Nephron (organoid): ENCODE data around the gene ZSCAN16.
A peak's percentile ranks its signal among the peaks of the same experiment; 100 is the strongest.

Experiments
- H3K27ac Mint-ChIP-seq, 3 experiments: 2 replicates each; pipeline ENCODE4 v1.8.0; 2020; ENCODE audit warnings: mixed read lengths in 3 of 3, mild to moderate bottlenecking in 2 of 3, moderate library complexity in 1 of 3
- H3K27me3 Mint-ChIP-seq: 2 replicates; pipeline ENCODE4 v1.8.0; 2021; ENCODE audit warnings: low read depth, mild to moderate bottlenecking, moderate library complexity, mixed read lengths
- H3K36me3 Mint-ChIP-seq: 2 replicates; pipeline ENCODE4 v1.8.0; 2020; ENCODE audit warnings: low read depth, mixed read lengths
- H3K4me1 Mint-ChIP-seq: 2 replicates; pipeline ENCODE4 v1.8.0; 2020; ENCODE audit warnings: mixed read lengths
- H3K4me3 Mint-ChIP-seq, 3 experiments: 2 replicates each; pipeline ENCODE4 v1.8.0; 2020; ENCODE audit warnings: mild to moderate bottlenecking in 3 of 3, mixed read lengths in 3 of 3, moderate library complexity in 2 of 3
- H3K9me3 Mint-ChIP-seq: 2 replicates; pipeline ENCODE4 v1.8.0; 2020; ENCODE audit warnings: mixed read lengths
- TF ChIP-seq, protein P1 (sequence below), 3 experiments: fragments of 200-600 bp; sonication (generic); IDR thresholded peaks; one replicate each; pipeline ENCODE4 v1.5.0; 2021; ENCODE audit warnings: antibody characterized with exemption in 3 of 3; ENCODE audit not compliant: unreplicated experiment in 3 of 3

ZSCAN16 gene

DNA sequence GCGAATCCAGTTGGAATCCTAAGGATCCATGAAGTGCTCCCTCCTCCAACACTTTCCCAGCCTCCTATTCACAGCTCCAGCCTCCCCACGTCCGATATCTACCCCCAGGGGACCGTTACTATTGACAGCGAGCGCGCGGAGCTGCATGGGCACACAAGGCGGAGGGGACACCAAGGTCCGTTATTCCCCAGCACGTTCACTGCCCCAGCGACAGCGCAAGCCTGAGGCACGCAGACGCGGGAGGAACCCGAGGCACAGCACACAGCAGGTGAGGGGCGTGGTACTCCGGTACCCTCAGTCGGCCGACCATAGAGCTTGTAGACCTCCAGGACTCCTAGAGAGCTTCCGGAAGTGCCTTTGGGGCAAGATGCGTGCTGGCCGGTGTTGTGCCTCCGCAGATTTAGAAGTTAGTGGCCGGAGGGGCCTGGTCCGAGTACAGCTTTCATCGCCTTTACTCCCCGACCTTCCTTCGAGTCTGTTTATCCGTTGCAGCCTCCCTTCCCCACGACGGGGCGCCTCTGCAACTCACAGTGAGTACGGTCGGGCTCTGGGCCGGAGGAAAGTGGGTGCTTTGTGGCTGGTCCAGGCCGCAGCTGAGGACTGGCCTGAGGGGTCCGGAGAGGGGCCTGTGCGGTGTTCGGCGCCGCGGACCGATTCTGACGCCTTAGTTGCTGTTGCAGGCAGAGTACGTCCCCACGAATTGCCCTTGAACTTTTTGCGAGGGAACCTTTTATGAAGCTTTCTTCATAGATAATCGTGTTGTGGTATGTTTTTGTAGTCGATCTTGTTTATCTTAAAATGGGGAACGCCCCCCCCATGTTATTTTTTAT is 17.3 kb downstream of the ZSCAN16 start, which contains the start of gene ZKSCAN8:
Gene ZKSCAN8 (plus strand): TSS at position 384 of the 830 bp plus-strand sequence. CDS start 6,525 bp downstream, outside the sequence.
- H3K9me3 Mint-ChIP-seq = no peaks in the 10 kb centered on the region

DNA sequence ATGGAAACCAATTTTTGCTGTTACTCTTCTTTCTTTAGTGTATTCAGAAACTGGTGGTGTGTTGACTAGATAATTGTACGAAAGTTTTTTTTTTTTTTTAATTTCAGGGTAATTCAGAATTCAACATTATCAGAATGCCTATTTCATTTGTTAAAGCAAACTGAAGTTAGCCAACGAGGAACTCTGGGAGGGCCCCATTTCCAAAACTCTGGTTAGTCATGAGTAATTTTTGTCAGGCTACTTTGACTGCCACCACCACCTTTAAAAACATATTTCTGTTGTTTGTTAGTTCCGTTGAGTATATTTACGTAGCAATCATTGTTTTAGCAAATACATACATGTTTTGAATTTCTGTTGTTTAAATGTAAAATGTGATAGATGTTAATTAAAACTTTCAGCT is 18.0 kb downstream of the ZSCAN16 start:
- H3K9me3 Mint-ChIP-seq = no peaks in the 10 kb centered on the region

More for the DNA sequence above, 17.3 kb downstream of the ZSCAN16 start, which contains the start of gene ZKSCAN8:
- Mint-ChIP-seq H3K36me3 (peaks cover 31% of the 10 kb centered on the region), H3K4me3 (peak within 1 kb of the TSS; percentile 98 to 99 (median 99)), H3K4me1 (peaks cover 36% of the 10 kb centered on the region), H3K27ac (peak within 1 kb of the TSS; percentile 84 to 97 (median 97)), H3K27me3 (peaks cover 4% of the 10 kb centered on the region)
- TF ChIP-seq, protein P1, sequence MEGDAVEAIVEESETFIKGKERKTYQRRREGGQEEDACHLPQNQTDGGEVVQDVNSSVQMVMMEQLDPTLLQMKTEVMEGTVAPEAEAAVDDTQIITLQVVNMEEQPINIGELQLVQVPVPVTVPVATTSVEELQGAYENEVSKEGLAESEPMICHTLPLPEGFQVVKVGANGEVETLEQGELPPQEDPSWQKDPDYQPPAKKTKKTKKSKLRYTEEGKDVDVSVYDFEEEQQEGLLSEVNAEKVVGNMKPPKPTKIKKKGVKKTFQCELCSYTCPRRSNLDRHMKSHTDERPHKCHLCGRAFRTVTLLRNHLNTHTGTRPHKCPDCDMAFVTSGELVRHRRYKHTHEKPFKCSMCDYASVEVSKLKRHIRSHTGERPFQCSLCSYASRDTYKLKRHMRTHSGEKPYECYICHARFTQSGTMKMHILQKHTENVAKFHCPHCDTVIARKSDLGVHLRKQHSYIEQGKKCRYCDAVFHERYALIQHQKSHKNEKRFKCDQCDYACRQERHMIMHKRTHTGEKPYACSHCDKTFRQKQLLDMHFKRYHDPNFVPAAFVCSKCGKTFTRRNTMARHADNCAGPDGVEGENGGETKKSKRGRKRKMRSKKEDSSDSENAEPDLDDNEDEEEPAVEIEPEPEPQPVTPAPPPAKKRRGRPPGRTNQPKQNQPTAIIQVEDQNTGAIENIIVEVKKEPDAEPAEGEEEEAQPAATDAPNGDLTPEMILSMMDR (IDR thresholded peaks at IDR 0.05; ENCODE audit: unreplicated experiment in 3 of 3) = no peak

DNA sequence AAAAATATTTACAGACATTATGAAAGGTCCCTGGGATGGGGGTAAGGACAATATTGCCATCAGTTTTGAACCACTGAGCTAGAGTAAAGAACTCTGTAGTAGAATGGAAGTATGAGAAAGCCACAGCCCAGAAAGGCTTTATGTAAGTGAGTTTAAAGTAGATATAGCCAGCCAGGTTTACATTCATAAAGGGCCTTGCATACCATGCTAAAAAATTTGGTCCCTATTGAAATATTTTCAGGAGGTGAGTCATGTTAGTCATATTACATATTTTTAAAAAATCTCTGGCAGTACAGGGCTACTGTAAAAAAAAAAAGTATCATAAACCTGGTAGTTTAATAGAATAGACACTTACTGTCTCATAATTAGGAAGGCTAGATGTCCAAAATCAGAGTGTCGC is 20.8 kb downstream of the ZSCAN16 start:
- peaks cover 3% of the 10 kb centered on the region for H3K27me3 Mint-ChIP-seq
- H3K27ac Mint-ChIP-seq = no peak overlapping the region
- H3K4me3 Mint-ChIP-seq = peak overlapping the region in 1 of 3 experiments; percentile 47
- H3K4me1 Mint-ChIP-seq = peaks cover 22% of the 10 kb centered on the region
- TF ChIP-seq, protein P1 (IDR thresholded peaks at IDR 0.05; ENCODE audit: unreplicated experiment in 3 of 3) = no peak
- H3K36me3 Mint-ChIP-seq = peaks cover 59% of the 10 kb centered on the region
- H3K9me3 Mint-ChIP-seq = no peaks in the 10 kb centered on the region

More for the DNA sequence above, 18.0 kb downstream of the ZSCAN16 start:
- Mint-ChIP-seq H3K36me3 (peaks cover 34% of the 10 kb centered on the region), H3K27ac (peak overlapping the region; percentile 84 to 97 (median 97)), H3K4me3 (peak overlapping the region; percentile 98 to 99 (median 99)), H3K4me1 (peaks cover 31% of the 10 kb centered on the region), H3K27me3 (peaks cover 4% of the 10 kb centered on the region)
- TF ChIP-seq, protein P1 (IDR thresholded peaks at IDR 0.05; ENCODE audit: unreplicated experiment in 3 of 3) = no peak

DNA sequence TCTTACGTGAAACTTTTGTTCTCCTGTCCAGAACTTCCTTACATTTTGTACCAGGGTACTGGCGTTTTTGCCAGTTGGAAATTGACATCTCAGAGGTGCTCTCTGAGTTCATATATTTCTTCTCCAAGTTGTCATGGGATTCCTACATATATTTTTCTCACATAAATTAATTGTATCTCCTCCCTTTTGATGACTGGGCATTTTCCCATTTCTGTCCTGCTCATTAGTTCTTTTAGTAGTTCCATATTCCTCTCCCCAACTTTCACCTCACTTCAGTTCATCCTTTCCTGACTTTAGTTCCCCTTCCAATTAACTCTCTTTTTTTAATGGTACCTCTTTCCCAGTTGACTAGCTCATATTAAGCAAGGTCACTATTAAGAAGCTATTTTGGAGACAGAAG is 28.1 kb downstream of the ZSCAN16 start:
- Mint-ChIP-seq H3K4me3 (no peak overlapping the region), H3K4me1 (no peaks in the 10 kb centered on the region), H3K36me3 (peaks cover 96% of the 10 kb centered on the region), H3K27ac (no peak overlapping the region), H3K9me3 (peaks cover 4% of the 10 kb centered on the region), H3K27me3 (no peaks in the 10 kb centered on the region)
- TF ChIP-seq, protein P1 (IDR thresholded peaks at IDR 0.05; ENCODE audit: unreplicated experiment in 3 of 3) = no peak

DNA sequence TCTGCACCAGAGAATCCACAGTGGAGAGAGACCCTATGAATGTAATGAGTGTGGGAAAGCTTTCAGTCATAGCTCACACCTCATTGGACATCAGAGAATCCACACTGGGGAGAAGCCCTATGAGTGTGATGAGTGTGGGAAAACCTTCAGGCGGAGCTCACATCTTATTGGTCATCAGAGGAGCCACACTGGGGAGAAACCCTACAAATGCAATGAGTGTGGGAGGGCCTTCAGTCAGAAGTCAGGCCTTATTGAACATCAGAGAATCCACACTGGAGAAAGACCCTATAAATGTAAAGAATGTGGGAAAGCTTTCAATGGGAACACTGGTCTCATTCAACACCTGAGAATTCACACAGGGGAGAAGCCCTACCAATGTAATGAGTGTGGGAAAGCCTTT is 29.1 kb downstream of the ZSCAN16 start:
- no peak overlapping the region for H3K27ac Mint-ChIP-seq
- TF ChIP-seq, protein P1 (IDR thresholded peaks at IDR 0.05; ENCODE audit: unreplicated experiment in 3 of 3) = no peak
- peaks cover 4% of the 10 kb centered on the region for H3K9me3 Mint-ChIP-seq
- no peaks in the 10 kb centered on the region for H3K27me3 Mint-ChIP-seq
- H3K4me3 Mint-ChIP-seq = no peak overlapping the region
- H3K36me3 Mint-ChIP-seq = peaks cover 96% of the 10 kb centered on the region
- H3K4me1 Mint-ChIP-seq = no peaks in the 10 kb centered on the region
